AML-193 (cell line): Measurements from ENCODE around the gene HRAS.

Experiments
- DNase-seq, 2 experiments: peaks; one replicate each; lab custom pipeline; 2025; lab: John Stamatoyannopoulos, UW

Gene HRAS

GRCh38 chr11:553083-553987 lies 18.0 kb upstream of the HRAS start:
- DNase-seq, result no peak

GRCh38 chr11:551596-551995 lies 16.2 kb upstream of the HRAS start:
- DNase-seq, result no peak

- no peak for DNase-seq
Observed at GRCh38 chr11:551131-551530, 15.8 kb upstream of the HRAS start.

- DNase-seq, result no peak
Observed at GRCh38 chr11:550746-551085, 15.3 kb upstream of the HRAS start.

- DNase-seq, result no peak
Observed at GRCh38 chr11:550021-550745, 14.8 kb upstream of the HRAS start.

GRCh38 chr11:548700-549603 lies 13.6 kb upstream of the HRAS start:
- no peak for DNase-seq

GRCh38 chr11:545171-545570 lies 9.8 kb upstream of the HRAS start:
- DNase-seq, result no peak

- no peak for DNase-seq
Observed at GRCh38 chr11:544817-545166, 9.4 kb upstream of the HRAS start.

- DNase-seq, result no peak
Observed at GRCh38 chr11:541433-541885, 6.1 kb upstream of the HRAS start.

- DNase-seq, result no peak
Observed at GRCh38 chr11:540583-541432, 5.4 kb upstream of the HRAS start.

- DNase-seq, result no peak
Observed at GRCh38 chr11:539971-540481, 4.7 kb upstream of the HRAS start.

GRCh38 chr11:538431-539051 lies 3.2 kb upstream of the HRAS start:
- DNase-seq, result no peak

- DNase-seq, result no peak
Observed at GRCh38 chr11:537622-538430, 2.5 kb upstream of the HRAS start.

GRCh38 chr11:536841-537621 lies 1.7 kb upstream of the HRAS start, which contains the start of gene LRRC56:
TSS of gene LRRC56 (plus strand) at chr11:537527. CDS start at chr11:540685, 3,158 bp downstream.
- DNase-seq, result no peak

- DNase-seq, result no peak
Observed at GRCh38 chr11:535210-535518, 212 bp downstream of the HRAS start.

GRCh38 chr11:534396-535209 lies 773 bp downstream of the HRAS start:
- no peak for DNase-seq

GRCh38 chr11:533586-534395 lies 1.6 kb downstream of the HRAS start:
- DNase-seq, result no peak
